ENCODE data around the gene NFKBIE. TPM values are rescaled to one million over a fixed set of nuclear protein-coding genes. Genes with fewer than 3 reads are reported as not detected.

NFKBIE gene
- total RNA-seq, 6 experiments from 2014 or later: 4.2 to 6.7 (median 5.8) TPM

DNA sequence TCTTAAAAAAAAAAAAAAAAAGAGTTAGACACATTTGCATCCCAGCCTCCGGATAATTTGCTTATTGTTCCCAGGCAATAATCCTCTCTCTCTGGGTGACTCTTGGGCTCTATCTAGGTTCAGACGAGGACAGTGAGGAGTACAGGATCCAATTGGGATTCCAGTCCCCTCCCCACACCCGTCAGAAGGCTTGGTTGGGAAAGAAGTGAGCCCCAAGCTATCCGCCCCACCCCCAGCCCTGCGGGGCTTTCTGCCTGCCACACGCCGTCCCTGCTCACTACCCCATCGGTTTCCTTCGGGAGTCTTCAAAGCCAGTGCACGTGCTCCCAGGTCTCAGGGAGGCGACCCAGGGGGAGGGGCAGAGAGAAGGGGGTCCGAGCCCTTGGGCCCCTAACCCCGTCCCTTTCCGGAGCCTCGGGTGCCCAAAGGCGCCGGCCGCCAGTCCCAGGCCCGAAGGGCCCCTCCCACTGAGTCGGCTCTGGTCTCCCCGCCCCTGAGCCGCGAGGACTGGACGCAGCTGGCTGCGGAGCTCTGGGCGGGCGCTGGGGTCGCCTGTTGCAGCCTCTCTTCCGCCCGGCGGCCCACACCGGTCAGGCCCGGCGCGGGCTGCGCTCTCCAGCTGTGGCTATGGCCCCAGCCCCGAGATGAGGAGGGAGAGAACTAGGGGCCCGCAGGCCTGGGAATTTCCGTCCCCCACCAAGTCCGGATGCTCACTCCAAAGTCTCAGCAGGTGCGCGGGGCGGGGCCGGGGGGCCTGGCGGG lies 46.1 kb downstream of the NFKBIE start:
- Mint-ChIP-seq H3K9me3 (no peaks in the 10 kb centered on the region), H3K4me3 (peak overlapping the region; percentile 80), H3K4me1 (ENCODE audit: low read depth) (peaks cover 33% of the 10 kb centered on the region), H3K27me3 (ENCODE audit: insufficient read depth) (peaks cover 2% of the 10 kb centered on the region; the same call in 1 of the 2 replicates), H3K36me3 (ENCODE audit: low read depth) (no peaks in the 10 kb centered on the region), H3K27ac (no peak overlapping the region)
- DNase-seq: no peak
- TF ChIP-seq, protein P1, sequence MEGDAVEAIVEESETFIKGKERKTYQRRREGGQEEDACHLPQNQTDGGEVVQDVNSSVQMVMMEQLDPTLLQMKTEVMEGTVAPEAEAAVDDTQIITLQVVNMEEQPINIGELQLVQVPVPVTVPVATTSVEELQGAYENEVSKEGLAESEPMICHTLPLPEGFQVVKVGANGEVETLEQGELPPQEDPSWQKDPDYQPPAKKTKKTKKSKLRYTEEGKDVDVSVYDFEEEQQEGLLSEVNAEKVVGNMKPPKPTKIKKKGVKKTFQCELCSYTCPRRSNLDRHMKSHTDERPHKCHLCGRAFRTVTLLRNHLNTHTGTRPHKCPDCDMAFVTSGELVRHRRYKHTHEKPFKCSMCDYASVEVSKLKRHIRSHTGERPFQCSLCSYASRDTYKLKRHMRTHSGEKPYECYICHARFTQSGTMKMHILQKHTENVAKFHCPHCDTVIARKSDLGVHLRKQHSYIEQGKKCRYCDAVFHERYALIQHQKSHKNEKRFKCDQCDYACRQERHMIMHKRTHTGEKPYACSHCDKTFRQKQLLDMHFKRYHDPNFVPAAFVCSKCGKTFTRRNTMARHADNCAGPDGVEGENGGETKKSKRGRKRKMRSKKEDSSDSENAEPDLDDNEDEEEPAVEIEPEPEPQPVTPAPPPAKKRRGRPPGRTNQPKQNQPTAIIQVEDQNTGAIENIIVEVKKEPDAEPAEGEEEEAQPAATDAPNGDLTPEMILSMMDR (IDR thresholded peaks at IDR 0.05): no peak

DNA sequence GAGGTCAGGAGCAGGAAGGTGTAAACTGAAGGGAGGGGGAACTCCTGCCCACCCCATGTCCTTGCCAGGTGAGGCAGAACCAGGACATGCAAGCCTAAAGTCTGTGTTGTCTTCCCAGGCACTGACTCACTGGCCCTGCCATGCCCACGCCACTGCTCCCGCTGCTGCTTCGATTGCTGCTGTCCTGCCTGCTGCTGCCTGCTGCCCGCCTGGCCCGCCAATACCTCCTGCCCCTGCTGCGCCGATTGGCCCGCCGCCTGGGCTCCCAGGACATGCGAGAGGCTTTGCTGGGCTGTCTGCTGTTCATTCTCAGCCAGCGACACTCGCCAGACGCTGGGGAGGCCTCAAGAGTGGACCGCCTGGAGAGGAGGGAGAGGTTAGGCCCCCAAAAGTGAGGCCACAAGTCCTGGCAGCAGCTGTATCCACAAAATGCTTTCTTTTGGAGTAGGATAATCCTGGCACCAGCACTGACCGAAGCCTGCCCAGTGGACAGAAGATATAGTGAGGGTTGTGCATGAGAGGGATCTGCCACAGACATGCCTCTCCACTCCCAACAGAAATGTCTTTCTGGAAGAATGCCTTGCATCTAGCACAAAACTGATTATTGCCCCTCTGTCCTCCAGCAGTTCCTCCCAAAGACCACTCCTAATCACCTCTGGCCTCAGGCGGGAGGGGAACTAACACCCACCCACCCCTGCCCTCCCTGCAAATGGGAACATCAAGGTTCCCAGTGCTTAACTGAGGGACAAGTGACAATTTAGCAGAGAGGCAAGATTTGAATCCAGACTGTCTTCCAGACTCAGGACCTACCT lies 47.8 kb downstream of the NFKBIE start:
- no peaks in the 10 kb centered on the region for H3K9me3 Mint-ChIP-seq
- no peak overlapping the region for H3K27ac Mint-ChIP-seq
- H3K27me3 Mint-ChIP-seq (ENCODE audit: insufficient read depth): peaks cover 2% of the 10 kb centered on the region; the same call in 1 of the 2 replicates
- no peak overlapping the region for H3K4me3 Mint-ChIP-seq
- no peak for DNase-seq
- H3K36me3 Mint-ChIP-seq (ENCODE audit: low read depth): no peaks in the 10 kb centered on the region
- H3K4me1 Mint-ChIP-seq (ENCODE audit: low read depth): peaks cover 23% of the 10 kb centered on the region
- TF ChIP-seq, protein P1 (IDR thresholded peaks at IDR 0.05): no peak

DNA sequence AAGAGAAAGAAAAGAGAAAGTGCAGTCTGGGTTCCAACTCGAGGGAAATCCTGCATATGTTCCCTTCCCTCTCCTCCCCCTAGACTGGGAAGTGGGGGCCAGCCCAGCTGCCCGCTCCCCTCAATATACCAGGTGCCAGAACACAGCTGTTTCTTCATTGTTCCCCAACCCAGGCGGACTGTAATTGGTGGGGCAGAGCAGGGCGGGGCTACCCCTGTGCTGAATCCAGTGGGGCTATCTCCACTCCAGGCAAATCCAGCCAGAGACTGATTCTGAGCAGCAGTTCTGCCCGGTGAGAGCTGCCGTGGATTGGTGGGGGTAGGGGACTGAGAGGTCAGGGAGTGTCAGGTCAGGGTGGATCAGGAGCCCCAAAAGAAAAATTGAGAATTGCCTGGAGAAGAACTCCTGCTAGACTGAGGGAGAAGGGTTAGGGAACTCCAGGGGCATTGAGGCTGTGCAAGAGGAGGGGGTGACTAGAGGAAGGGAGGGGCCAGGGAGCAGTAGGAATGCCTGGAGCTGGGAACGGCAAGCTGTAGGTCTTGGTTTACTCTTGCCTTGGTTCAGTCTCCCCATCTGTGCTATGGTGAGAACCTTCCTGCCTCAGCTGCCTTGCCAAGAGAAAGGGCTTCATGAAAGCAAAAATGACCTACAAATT lies 48.5 kb downstream of the NFKBIE start, which contains the start of gene MYMX:
TSS of gene MYMX (plus strand) at position 250 of the 655 bp plus-strand sequence. CDS start 546 bp downstream, outside the sequence.
- Mint-ChIP-seq H3K27me3 (ENCODE audit: insufficient read depth) (peaks cover 5% of the 10 kb centered on the region; the same call in 1 of the 2 replicates), H3K4me1 (ENCODE audit: low read depth) (peaks cover 16% of the 10 kb centered on the region), H3K27ac (no peak within 1 kb of the TSS), H3K36me3 (ENCODE audit: low read depth) (no peaks in the 10 kb centered on the region), H3K4me3 (no peak within 1 kb of the TSS), H3K9me3 (no peaks in the 10 kb centered on the region)
- no peak for DNase-seq
- TF ChIP-seq, protein P1 (IDR thresholded peaks at IDR 0.05): no peak

DNA sequence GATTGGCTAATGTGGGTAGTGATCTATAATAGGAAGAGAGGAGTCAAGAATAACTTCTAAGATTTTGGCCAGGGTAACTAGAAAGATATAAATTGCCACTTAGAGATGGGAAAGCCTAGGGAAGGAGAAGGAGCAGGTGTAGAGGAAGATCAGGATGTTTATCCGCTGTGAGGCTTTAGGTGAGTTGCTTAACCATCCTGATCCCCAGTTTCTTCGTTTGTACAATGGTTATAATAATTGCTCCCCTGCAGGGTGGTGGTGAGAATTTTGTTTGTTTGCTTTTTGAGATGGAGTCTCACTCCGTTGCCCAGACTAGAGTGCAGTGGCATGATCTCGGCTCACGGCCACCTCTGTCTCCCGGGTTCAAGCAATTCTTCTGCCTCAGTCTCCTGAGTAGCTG lies 51.0 kb downstream of the NFKBIE start:
- no peak for DNase-seq
- Mint-ChIP-seq H3K9me3 (no peaks in the 10 kb centered on the region), H3K4me1 (ENCODE audit: low read depth) (peaks cover 6% of the 10 kb centered on the region; the same call in 1 of the 2 replicates), H3K36me3 (ENCODE audit: low read depth) (no peaks in the 10 kb centered on the region), H3K27me3 (ENCODE audit: insufficient read depth) (peaks cover 9% of the 10 kb centered on the region), H3K27ac (no peak overlapping the region), H3K4me3 (no peak overlapping the region)
- TF ChIP-seq, protein P1 (IDR thresholded peaks at IDR 0.05): no peak

DNA sequence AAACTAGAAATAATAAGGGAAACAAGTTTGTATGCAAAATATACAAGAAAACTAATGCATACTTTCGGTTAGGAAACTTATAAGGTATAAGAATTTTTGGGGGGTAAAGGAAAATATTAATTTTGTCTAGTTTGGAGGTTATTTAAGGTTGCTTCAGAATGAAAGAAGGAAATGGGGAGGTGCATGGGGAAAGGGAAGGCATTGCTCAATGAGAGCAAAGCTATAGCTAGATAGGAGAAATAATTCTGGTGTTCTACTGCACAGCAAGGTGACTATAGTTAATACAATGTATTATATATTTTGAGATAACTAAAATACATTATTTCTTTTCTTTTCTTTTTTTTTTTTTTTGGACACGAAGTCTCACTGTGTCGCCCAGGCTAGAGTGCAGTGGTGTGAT lies 54.1 kb downstream of the NFKBIE start:
- Mint-ChIP-seq H3K27ac (no peak overlapping the region), H3K36me3 (ENCODE audit: low read depth) (no peaks in the 10 kb centered on the region), H3K9me3 (no peaks in the 10 kb centered on the region), H3K27me3 (ENCODE audit: insufficient read depth) (peaks cover 23% of the 10 kb centered on the region), H3K4me3 (no peak overlapping the region), H3K4me1 (ENCODE audit: low read depth) (no peaks in the 10 kb centered on the region)
- TF ChIP-seq, protein P1 (IDR thresholded peaks at IDR 0.05): no peak
- DNase-seq: no peak

Measured in HFFc6 (cell line).